ENCODE measurements around the gene CNTN5. TPM values are rescaled to one million over a fixed set of nuclear protein-coding genes. Genes with fewer than 3 reads are reported as not detected.

The CNTN5 gene
- total RNA-seq, 4 donors from 2014 or later = not detected

DNA sequence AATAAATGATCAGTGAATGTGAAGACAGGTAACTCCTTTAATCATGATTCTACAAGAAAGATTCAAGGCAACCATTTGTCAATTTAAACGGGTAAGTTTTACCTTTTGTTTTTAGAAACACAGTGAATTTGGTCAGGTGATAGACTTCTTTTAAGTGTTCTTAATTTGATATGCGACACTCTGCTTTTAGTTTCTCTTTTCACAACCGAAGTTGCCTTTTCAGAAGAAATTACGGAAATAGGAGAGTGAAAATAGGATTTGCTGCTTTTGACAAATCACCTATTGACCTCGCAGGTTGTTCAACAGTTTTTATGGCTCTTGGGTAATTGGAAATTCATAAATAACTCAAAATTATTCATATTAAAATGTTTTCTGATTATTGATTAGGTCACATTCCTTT, 142.1 kb downstream of the CNTN5 start:
- DNase-seq (ENCODE audit: low spot score) = no peak
- TF ChIP-seq, protein P1, sequence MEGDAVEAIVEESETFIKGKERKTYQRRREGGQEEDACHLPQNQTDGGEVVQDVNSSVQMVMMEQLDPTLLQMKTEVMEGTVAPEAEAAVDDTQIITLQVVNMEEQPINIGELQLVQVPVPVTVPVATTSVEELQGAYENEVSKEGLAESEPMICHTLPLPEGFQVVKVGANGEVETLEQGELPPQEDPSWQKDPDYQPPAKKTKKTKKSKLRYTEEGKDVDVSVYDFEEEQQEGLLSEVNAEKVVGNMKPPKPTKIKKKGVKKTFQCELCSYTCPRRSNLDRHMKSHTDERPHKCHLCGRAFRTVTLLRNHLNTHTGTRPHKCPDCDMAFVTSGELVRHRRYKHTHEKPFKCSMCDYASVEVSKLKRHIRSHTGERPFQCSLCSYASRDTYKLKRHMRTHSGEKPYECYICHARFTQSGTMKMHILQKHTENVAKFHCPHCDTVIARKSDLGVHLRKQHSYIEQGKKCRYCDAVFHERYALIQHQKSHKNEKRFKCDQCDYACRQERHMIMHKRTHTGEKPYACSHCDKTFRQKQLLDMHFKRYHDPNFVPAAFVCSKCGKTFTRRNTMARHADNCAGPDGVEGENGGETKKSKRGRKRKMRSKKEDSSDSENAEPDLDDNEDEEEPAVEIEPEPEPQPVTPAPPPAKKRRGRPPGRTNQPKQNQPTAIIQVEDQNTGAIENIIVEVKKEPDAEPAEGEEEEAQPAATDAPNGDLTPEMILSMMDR (IDR thresholded peaks at IDR 0.05) = no peak
- ATAC-seq (ENCODE audit: low FRiP score) = no peak

DNA sequence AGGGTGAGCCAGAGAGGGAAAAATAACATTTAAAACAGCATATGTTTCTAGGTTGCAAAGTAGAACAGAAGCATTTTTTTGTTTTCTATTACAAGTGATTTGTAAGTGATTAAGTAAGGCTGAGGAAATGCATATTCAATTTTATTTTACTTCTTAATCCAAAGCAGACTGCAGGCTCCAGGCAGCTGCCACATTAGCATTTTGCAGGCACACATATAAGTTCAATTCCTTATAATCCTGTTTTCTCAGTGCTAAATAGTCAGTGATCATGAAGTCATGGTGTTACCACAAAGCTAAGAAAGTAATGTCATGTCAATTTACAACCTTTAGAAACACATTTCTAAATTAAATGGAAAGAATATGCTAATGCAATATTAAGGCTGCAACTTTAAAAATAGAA, 149.8 kb downstream of the CNTN5 start:
- DNase-seq (ENCODE audit: low spot score) = no peak
- TF ChIP-seq, protein P1 (IDR thresholded peaks at IDR 0.05) = no peak
- no peak for ATAC-seq (ENCODE audit: low FRiP score)

DNA sequence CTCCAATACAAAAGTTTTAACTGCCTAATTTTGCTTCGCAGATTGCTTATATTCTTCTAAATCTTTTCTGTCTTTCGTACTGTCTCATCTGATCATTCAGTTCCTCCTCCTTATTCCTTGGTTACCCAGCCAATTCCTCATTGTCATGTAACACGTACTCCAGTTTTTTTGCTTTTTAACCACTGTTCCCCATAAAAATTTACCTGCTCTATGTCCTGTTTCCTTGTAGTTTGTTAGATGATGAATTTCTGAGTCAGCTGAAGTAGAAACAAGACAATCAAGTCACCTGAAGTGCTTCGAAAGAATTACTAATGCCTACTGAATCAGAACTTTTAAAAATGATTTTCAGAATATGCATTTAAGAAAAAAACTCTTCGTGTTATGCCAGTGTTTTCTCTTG, 150.6 kb downstream of the CNTN5 start:
- DNase-seq (ENCODE audit: low spot score) (no peak), ATAC-seq (ENCODE audit: low FRiP score) (no peak)
- TF ChIP-seq, protein P1 (IDR thresholded peaks at IDR 0.05) = no peak

DNA sequence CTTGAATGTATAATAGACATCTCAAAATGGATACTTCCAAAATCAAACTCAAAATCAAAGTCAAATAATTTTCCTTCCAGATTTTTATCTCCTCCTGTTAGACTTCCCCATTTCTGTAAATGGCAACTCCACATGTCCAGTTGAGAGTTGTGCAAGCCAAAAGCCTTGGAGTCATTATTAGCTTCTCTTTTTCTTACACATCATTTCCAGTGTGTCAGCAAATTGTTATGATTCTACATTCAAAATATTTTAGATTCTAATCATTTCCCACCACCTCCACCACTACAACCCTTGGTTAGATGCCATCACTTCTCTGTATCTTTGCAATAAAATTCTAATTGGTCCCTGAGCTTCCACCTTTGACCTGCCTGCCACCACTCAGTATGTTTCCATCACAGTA, 155.7 kb downstream of the CNTN5 start:
- no peak for DNase-seq (ENCODE audit: low spot score)
- ATAC-seq (ENCODE audit: low FRiP score) = no peak
- TF ChIP-seq, protein P1 (IDR thresholded peaks at IDR 0.05) = no peak

DNA sequence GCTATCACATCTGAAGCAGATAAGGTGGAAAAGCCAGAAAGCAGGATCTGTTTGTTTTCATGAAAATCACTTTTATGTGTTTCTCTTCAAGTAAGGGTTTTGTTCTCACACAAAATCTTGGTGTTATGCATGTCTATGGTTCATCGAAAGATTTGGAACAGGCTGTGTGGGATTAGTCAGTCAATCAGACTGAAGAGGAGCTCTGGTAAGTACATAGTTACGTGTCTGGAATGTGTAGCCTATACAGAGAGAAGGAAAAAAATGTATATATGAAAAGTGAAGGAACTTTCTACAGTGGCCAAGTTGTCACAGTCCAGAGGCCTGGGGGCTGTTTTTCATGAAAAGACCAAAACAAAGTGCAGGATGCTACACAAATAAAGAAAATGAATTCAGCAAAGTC, 156.7 kb downstream of the CNTN5 start:
- DNase-seq (ENCODE audit: low spot score) = no peak

DNA sequence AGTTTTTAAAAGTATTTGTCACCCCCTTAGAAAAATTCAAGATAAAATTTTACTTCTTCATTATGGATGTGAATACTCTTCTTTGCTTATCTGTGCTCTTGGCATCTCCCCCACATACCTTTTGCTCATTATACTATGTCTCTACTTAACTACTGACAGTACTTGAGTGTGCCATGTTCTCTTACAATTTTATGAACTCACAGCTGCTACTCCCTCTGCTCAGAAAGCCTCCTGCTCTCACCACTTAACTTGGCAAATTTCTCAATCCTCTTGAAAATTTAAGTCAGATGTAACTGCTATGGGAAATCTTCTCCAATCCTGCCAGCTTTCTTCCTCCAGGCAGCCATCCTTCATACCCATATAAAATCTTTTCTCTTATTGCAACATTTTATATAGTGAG, 163.4 kb downstream of the CNTN5 start:
- ATAC-seq (ENCODE audit: low FRiP score) (no peak), DNase-seq (ENCODE audit: low spot score) (no peak)
- TF ChIP-seq, protein P1 (IDR thresholded peaks at IDR 0.05) = no peak

More for the DNA sequence above, 156.7 kb downstream of the CNTN5 start:
- TF ChIP-seq, protein P1 (IDR thresholded peaks at IDR 0.05) = no peak
- no peak for ATAC-seq (ENCODE audit: low FRiP score)

DNA sequence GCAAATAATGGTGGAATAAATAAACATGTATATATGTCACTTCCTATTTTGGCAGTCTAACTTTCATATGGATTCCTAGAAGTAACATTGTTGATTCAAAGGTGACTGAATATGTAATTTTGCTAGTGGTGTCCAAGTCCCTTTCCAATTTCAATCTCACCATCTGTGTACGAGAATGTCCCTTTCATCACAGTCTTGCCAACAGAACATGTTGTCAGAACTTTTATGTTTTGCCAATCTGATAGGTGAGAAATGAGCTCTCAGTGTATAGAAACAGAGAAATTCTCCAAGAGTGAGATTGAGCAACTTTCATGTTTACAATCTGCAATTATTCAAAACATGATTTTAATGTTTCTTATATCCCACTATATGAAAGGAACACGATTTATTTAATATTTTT, 167.5 kb downstream of the CNTN5 start:
- TF ChIP-seq, protein P1 (IDR thresholded peaks at IDR 0.05) = no peak
- ATAC-seq (ENCODE audit: low FRiP score) = no peak
- DNase-seq (ENCODE audit: low spot score) = no peak
